Uterus (tissue), 4 donors: ENCODE measurements around the gene TGFBR1. TPM values are rescaled to one million over a fixed set of nuclear protein-coding genes. Genes with fewer than 3 reads are reported as not detected.
A peak's percentile ranks its signal among the peaks of the same experiment; 100 is the strongest.

Source experiments
- DNase-seq, 2 donors: peaks; one replicate each; pipeline ENCODE4 v3.0.0-alpha.2; 2019 to 2020
- H3K27ac ChIP-seq, 2 donors: fragments of 200-600 bp; sonication (generic); 1 replicate in 1 of 2; 2 replicates in 1 of 2; pipeline ENCODE4 v1.5.1; 2016 to 2018
- H3K27me3 ChIP-seq, 2 donors: fragments of 200-600 bp; sonication (generic); one replicate each; pipeline ENCODE4 v1.5.1; 2018 to 2019; ENCODE audit warnings: control low read depth in 1 of 2
- H3K36me3 ChIP-seq, 2 donors: fragments of 200-600 bp; sonication (generic); one replicate each; pipeline ENCODE4 v1.5.1; 2019; ENCODE audit warnings: control low read depth in 1 of 2
- H3K4me1 ChIP-seq, 2 donors: fragments of 200-600 bp; sonication (generic); one replicate each; pipeline ENCODE4 v1.5.1; 2018 to 2019; ENCODE audit warnings: control low read depth in 1 of 2
- H3K4me3 ChIP-seq, 2 donors: fragments of 200-600 bp; sonication (generic); 1 replicate in 1 of 2; 2 replicates in 1 of 2; pipeline ENCODE4 v1.5.1; 2018 to 2019; ENCODE audit warnings: mild to moderate bottlenecking in 1 of 2
- H3K9me3 ChIP-seq, 2 donors: fragments of 200-600 bp; sonication (generic); one replicate each; pipeline ENCODE4 v1.5.1; 2019; ENCODE audit warnings: control low read depth in 1 of 2
- POLR2A ChIP-seq, 2 donors: fragments of 450-650 bp; IDR thresholded peaks; one replicate each; pipeline ENCODE4 v1.6.1; 2016; ENCODE audit warnings: antibody characterized with exemption in 2 of 2, mild to moderate bottlenecking in 1 of 2, moderate library complexity in 1 of 2
- intact Hi-C: fragments of 100-400 bp; cut with DNase I; formaldehyde crosslinking; loops from one replicate; pipeline ENCODE4 v1.15.1; 2023; ENCODE audit warnings: low total_unique reads
- total RNA-seq, 4 donors: library from RNA; depleted of rRNA in 3 of 4; stranded (reverse); fragments of >200 nt in 3 of 4; gene quantifications; one replicate each; pipeline versions ENCODE4 v1.1.0 to v1.2.4, GENCODE V29; 2014 to 2023
- TF ChIP-seq, protein P1 (sequence below), 4 experiments: fragments of 200-600 bp in 2 of 4; fragments of 450-650 bp in 2 of 4; sonication (generic) in 2 of 4; IDR thresholded peaks; one replicate each; pipeline ENCODE4 v1.5.1; 2016 to 2019; ENCODE audit warnings: antibody characterized with exemption in 4 of 4, mild to moderate bottlenecking in 2 of 4, moderate library complexity in 1 of 4
- donor health status: DM: yes; HTN: yes; CAD: no.

TGFBR1 gene
- total RNA-seq, 4 donors from 2014 or later = 27.1 to 101 (median 41.3) TPM

DNA sequence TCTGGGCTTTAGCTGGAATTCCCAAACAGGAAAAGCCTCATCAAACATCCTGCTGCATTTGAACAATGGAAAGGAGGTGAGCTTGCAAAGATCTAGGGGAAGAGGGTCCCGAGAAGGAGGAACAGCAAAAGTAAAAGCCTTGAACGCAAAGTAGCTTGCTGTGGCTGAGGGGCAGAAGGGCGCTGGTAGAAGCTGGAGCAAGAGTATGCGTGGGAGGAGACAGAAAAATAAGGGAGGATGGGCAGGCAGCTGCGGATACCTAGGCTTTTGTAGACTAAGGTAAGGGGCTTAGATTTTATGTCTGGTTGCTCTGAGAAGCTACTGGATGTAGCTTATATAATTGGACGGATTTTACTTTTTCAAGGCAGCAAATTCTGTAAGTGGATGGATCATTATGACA lies 21.9 kb upstream of the TGFBR1 start:
- H3K9me3 ChIP-seq = no peaks in the 10 kb centered on the region
- H3K4me3 ChIP-seq = no peak overlapping the region
- no peaks in the 10 kb centered on the region for H3K27me3 ChIP-seq
- DNase-seq = no peak
- intact Hi-C loops = no loop called here
- H3K36me3 ChIP-seq = no peaks in the 10 kb centered on the region
- H3K4me1 ChIP-seq = no peaks in the 10 kb centered on the region
- TF ChIP-seq POLR2A (IDR thresholded peaks at IDR 0.05) = no peak
- TF ChIP-seq, protein P1, sequence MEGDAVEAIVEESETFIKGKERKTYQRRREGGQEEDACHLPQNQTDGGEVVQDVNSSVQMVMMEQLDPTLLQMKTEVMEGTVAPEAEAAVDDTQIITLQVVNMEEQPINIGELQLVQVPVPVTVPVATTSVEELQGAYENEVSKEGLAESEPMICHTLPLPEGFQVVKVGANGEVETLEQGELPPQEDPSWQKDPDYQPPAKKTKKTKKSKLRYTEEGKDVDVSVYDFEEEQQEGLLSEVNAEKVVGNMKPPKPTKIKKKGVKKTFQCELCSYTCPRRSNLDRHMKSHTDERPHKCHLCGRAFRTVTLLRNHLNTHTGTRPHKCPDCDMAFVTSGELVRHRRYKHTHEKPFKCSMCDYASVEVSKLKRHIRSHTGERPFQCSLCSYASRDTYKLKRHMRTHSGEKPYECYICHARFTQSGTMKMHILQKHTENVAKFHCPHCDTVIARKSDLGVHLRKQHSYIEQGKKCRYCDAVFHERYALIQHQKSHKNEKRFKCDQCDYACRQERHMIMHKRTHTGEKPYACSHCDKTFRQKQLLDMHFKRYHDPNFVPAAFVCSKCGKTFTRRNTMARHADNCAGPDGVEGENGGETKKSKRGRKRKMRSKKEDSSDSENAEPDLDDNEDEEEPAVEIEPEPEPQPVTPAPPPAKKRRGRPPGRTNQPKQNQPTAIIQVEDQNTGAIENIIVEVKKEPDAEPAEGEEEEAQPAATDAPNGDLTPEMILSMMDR (IDR thresholded peaks at IDR 0.05) = no peak
- H3K27ac ChIP-seq = no peak overlapping the region

GRCh38 chr9:99085949-99086948 lies 18.7 kb upstream of the TGFBR1 start:
- H3K9me3 ChIP-seq = no peaks in the 10 kb centered on the region
- no peaks in the 10 kb centered on the region for H3K36me3 ChIP-seq
- peak in 1 of 2 donors; percentile 30 for DNase-seq
- no peak overlapping the region for H3K4me3 ChIP-seq
- no peaks in the 10 kb centered on the region for H3K4me1 ChIP-seq
- H3K27ac ChIP-seq = peak overlapping the region; percentile 29 to 36
- intact Hi-C loops = no loop called here
- H3K27me3 ChIP-seq = no peaks in the 10 kb centered on the region
- TF ChIP-seq, protein P1 (IDR thresholded peaks at IDR 0.05) = no peak
- no peak for TF ChIP-seq POLR2A (IDR thresholded peaks at IDR 0.05)

DNA sequence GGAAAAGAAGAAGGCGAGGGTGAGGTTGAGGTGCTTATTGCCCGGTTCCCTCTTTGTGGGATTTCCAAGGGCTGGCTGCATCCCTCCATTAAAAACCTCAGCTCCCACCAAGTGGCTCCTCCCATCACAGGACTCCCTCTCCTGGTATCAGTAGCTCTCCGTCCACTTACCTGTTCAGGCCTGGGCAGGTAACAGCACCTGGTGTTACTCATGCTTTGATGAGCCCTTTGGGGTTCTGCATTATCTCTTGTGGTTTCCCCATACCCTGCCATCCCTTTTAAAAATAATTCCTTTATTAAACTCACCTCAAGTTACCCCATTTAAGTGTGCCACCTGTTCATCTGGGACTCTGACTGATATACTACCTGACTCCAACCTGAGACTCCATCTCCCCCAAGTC lies 17.5 kb upstream of the TGFBR1 start:
- H3K27ac ChIP-seq = no peak overlapping the region
- no peaks in the 10 kb centered on the region for H3K36me3 ChIP-seq
- no peaks in the 10 kb centered on the region for H3K27me3 ChIP-seq
- no peaks in the 10 kb centered on the region for H3K4me1 ChIP-seq
- no peak overlapping the region for H3K4me3 ChIP-seq
- intact Hi-C loops = no loop called here
- TF ChIP-seq, protein P1 (IDR thresholded peaks at IDR 0.05) = no peak
- no peak for TF ChIP-seq POLR2A (IDR thresholded peaks at IDR 0.05)
- H3K9me3 ChIP-seq = no peaks in the 10 kb centered on the region
- no peak for DNase-seq

DNA sequence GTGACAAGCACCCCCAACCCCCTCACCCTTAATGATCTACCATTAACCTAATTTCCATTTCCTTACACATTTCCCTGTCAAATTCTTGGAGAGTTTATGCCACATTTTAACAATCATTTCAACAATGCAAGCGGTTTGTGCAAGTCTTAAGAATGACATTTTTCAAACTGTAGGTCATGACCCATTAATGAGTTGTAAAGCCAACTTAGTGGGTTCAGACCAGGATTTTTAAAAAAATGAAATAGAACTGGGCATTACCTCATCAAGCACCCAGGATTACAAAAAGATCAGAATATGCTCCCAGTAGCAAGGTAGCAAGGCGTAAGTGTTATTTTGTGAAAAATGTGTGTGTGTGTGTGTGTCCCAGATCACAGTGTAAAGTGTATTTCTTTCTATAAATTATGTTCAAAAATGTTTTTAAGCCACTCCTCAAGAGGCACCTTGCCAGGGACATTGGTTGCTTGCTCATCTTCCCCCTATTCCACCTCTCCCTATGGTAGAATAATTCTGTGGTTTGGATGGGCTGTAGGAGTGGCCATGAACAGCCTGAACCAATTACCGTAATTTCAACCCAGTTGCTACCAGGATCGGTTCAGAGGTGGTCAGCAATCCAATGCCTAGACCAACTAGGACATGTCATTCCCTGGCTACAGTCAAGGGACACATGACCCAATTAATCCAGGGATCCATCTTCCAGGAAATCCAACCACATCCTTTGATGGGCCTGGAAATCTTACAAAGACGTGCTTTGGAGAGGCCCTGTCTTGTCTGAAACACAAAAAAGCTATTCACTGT lies 14.4 kb upstream of the TGFBR1 start:
- Histone ChIP-seq H3K9me3 (no peaks in the 10 kb centered on the region), H3K4me3 (no peak overlapping the region), H3K27ac (no peak overlapping the region), H3K4me1 (no peaks in the 10 kb centered on the region), H3K36me3 (no peaks in the 10 kb centered on the region), H3K27me3 (no peaks in the 10 kb centered on the region)
- intact Hi-C loops = no loop called here
- no peak for DNase-seq
- TF ChIP-seq, protein P1 (IDR thresholded peaks at IDR 0.05) = no peak
- no peak for TF ChIP-seq POLR2A (IDR thresholded peaks at IDR 0.05)
